SK-N-SH (cell line): ENCODE results near the gene RBP5. TPM values are rescaled to one million over a fixed set of nuclear protein-coding genes. Genes with fewer than 3 reads are reported as not detected.

Source experiments
- CTCF ChIA-PET: fragments of 300-600, 350-600 bp; formaldehyde crosslinking; extraction: SDS; loops from one replicate; lab custom pipeline; 2021; lab: Yijun Ruan, JAX
- POLR2A ChIA-PET: fragments of 350-600 bp; sonication (Branson Sonifier 250); formaldehyde crosslinking; extraction: SDS; loops from one replicate; lab custom pipeline; 2020; ENCODE audit warnings: antibody characterized with exemption, inconsistent platforms; lab: Yijun Ruan, JAX
- DNase-seq: peaks from one replicate; pipeline ENCODE4 v3.0.0; 2012
- H2AFZ ChIP-seq: fragments of 200-600 bp; sonication (generic); 2 replicates; pipeline ENCODE4 v1.8.1; 2016; ENCODE audit warnings: antibody characterized with exemption, mild to moderate bottlenecking, low read depth
- H3F3A ChIP-seq: fragments of 200-600 bp; sonication (generic); replicated peaks from 2 replicates; pipeline ENCODE3; 2016; ENCODE audit warnings: antibody characterized with exemption, mild to moderate bottlenecking; ENCODE audit not compliant: insufficient read depth
- H3K27ac ChIP-seq, 2 experiments: fragments of 200-500 bp in 1 of 2; fragments of 200-600 bp in 1 of 2; sonication (Bioruptor generic) in 1 of 2; sonication (generic), shearing (Covaris generic) in 1 of 2; 2 replicates each; pipeline versions ENCODE4 v1.5.1 to v1.6.1; 2014 to 2016; ENCODE audit warnings: low read depth in 2 of 2, inconsistent platforms in 1 of 2, low read length in 1 of 2, mild to moderate bottlenecking in 1 of 2, mixed read lengths in 1 of 2
- H3K27me3 ChIP-seq: fragments of 200-600 bp; sonication (generic), shearing (Covaris generic); 2 replicates; pipeline ENCODE4 v1.6.1; 2016; ENCODE audit warnings: mixed run types; ENCODE audit not compliant: insufficient read depth
- H3K36me3 ChIP-seq, 2 experiments: fragments of 200-500 bp in 1 of 2; fragments of 200-600 bp in 1 of 2; sonication (Bioruptor generic) in 1 of 2; sonication (generic) in 1 of 2; replicated peaks in 1 of 2; 2 replicates each; pipeline versions ENCODE3 to v1.5.1; 2014 to 2016; ENCODE audit warnings: low read length in 1 of 2, mild to moderate bottlenecking in 1 of 2; ENCODE audit not compliant: insufficient read depth in 2 of 2, control insufficient read depth in 1 of 2
- H3K4me1 ChIP-seq, 2 experiments: fragments of 200-500 bp in 1 of 2; fragments of 200-600 bp in 1 of 2; sonication (Bioruptor generic) in 1 of 2; sonication (generic), shearing (Covaris generic) in 1 of 2; 2 replicates each; pipeline versions ENCODE4 v1.5.1 to v1.6.1; 2014 to 2016; ENCODE audit warnings: low read depth in 1 of 2, low read length in 1 of 2, mixed run types in 1 of 2; ENCODE audit not compliant: insufficient read depth in 2 of 2, control insufficient read depth in 1 of 2
- H3K4me2 ChIP-seq: fragments of 200-600 bp; sonication (generic), shearing (Covaris generic); 2 replicates; pipeline ENCODE4 v1.6.1; 2017; ENCODE audit warnings: mixed run types
- H3K4me3 ChIP-seq, 2 experiments: fragments of 200-500 bp in 1 of 2; fragments of 200-600 bp in 1 of 2; sonication (Bioruptor generic) in 1 of 2; sonication (generic), shearing (Covaris generic) in 1 of 2; 2 replicates each; pipeline versions ENCODE4 v1.5.1 to v1.8.1; 2014 to 2016; ENCODE audit warnings: low read depth in 2 of 2, inconsistent platforms in 1 of 2, low read length in 1 of 2, mild to moderate bottlenecking in 1 of 2, mixed read lengths in 1 of 2, moderate library complexity in 1 of 2
- H3K79me2 ChIP-seq: fragments of 200-600 bp; sonication (generic); 2 replicates; pipeline ENCODE4 v1.8.1; 2017; ENCODE audit warnings: mild to moderate bottlenecking; ENCODE audit not compliant: insufficient read depth
- H3K9ac ChIP-seq: fragments of 200-600 bp; sonication (generic); 2 replicates; pipeline ENCODE4 v1.6.1; 2017; ENCODE audit warnings: mixed run types
- H3K9me2 ChIP-seq: fragments of 200-600 bp; sonication (generic); 2 replicates; pipeline ENCODE4 v1.6.1; 2017; ENCODE audit warnings: mixed run types
- H3K9me3 ChIP-seq: fragments of 200-600 bp; sonication (generic); 2 replicates; pipeline ENCODE4 v1.6.1; 2017; ENCODE audit warnings: mixed run types, mild to moderate bottlenecking, moderate library complexity
- H4K20me1 ChIP-seq: fragments of 200-600 bp; sonication (generic); 2 replicates; pipeline ENCODE4 v1.6.1; 2017; ENCODE audit warnings: mild to moderate bottlenecking, mixed run types; ENCODE audit not compliant: insufficient read depth
- CHD2 ChIP-seq: fragments of 150-350 bp; IDR thresholded peaks from 2 replicates; pipeline ENCODE4 v1.6.1; 2018; ENCODE audit warnings: low read length; ENCODE audit not compliant: partially characterized antibody
- EP300 ChIP-seq, 2 experiments: IDR thresholded peaks; 2 replicates each; pipeline versions ENCODE4 v1.4.0 to v1.6.1; 2012; ENCODE audit warnings: borderline replicate concordance in 1 of 2, low read depth in 1 of 2, low read length in 1 of 2
- FOXJ3 ChIP-seq: sonication (generic); formaldehyde crosslinking; IDR thresholded peaks from 2 replicates; pipeline ENCODE4 v1.5.1; 2020; ENCODE audit warnings: mild to moderate bottlenecking, missing genetic modification reagents
- FOXM1 ChIP-seq: IDR thresholded peaks from 2 replicates; pipeline ENCODE4 v1.4.0; 2012; ENCODE audit warnings: low read depth, mild to moderate bottlenecking
- MXI1 ChIP-seq: IDR thresholded peaks from 2 replicates; pipeline ENCODE4 v1.6.1; 2012; ENCODE audit warnings: mild to moderate bottlenecking, low read depth, low read length, improper control_type of control experiment
- NRF1 ChIP-seq: IDR thresholded peaks from 2 replicates; pipeline ENCODE4 v1.6.1; 2012; ENCODE audit warnings: low read depth, mild to moderate bottlenecking, low read length
- RAD21 ChIP-seq: IDR thresholded peaks from 2 replicates; pipeline ENCODE4 v1.6.1; 2012; ENCODE audit warnings: mild to moderate bottlenecking, low read length
- RXRA ChIP-seq: IDR thresholded peaks from 2 replicates; pipeline ENCODE4 v1.4.0; 2012; ENCODE audit warnings: low read depth, mild to moderate bottlenecking, borderline replicate concordance
- SIN3A ChIP-seq: IDR thresholded peaks from 2 replicates; pipeline ENCODE4 v1.6.1; 2012; ENCODE audit warnings: low read depth, mild to moderate bottlenecking, low read length, moderate library complexity, borderline replicate concordance
- SMC3 ChIP-seq: IDR thresholded peaks from 2 replicates; pipeline ENCODE4 v1.6.1; 2012; ENCODE audit warnings: low read depth, low read length, improper control_type of control experiment
- YY1 ChIP-seq: IDR thresholded peaks from 2 replicates; pipeline ENCODE4 v1.4.0; 2012; ENCODE audit warnings: low read depth, mild to moderate bottlenecking
- WGBS: methylation state at CpG from one replicate; pipeline ENCODE4 v1.1.6; 2017; ENCODE audit warnings: low lambda C conversion rate; 5-methylcytosine and 5-hydroxymethylcytosine counted together
- polyA plus RNA-seq, 3 experiments: library from polyadenylated mRNA; depleted of rRNA; stranded (reverse); fragments of >200 nt; gene quantifications; 2 replicates each; pipeline ENCODE4 v1.2.3, GENCODE V29; 2012
- TF ChIP-seq, protein P1 (sequence below): fragments of 200-600 bp; sonication (generic); IDR thresholded peaks from 2 replicates; pipeline ENCODE4 v1.6.1; 2017; ENCODE audit warnings: antibody characterized with exemption, mild to moderate bottlenecking, moderate library complexity
- TF ChIP-seq, protein P2 (sequence below): fragments of 150-350 bp; IDR thresholded peaks from 2 replicates; pipeline ENCODE4 v1.6.1; 2017; ENCODE audit warnings: antibody characterized with exemption, low read length, low read depth, borderline replicate concordance
- TF ChIP-seq, protein P3 (sequence below): IDR thresholded peaks from 2 replicates; pipeline ENCODE4 v1.6.1; 2012; ENCODE audit warnings: mild to moderate bottlenecking, low read depth, low read length, moderate library complexity
- TF ChIP-seq, protein P4 (sequence below): IDR thresholded peaks from 2 replicates; pipeline ENCODE4 v1.4.0; 2012; ENCODE audit warnings: low read depth, borderline replicate concordance

RBP5 gene
- polyA plus RNA-seq, 1 of the 3 experiments (the other 2 are of a cell fraction), result 0.12 TPM

DNA sequence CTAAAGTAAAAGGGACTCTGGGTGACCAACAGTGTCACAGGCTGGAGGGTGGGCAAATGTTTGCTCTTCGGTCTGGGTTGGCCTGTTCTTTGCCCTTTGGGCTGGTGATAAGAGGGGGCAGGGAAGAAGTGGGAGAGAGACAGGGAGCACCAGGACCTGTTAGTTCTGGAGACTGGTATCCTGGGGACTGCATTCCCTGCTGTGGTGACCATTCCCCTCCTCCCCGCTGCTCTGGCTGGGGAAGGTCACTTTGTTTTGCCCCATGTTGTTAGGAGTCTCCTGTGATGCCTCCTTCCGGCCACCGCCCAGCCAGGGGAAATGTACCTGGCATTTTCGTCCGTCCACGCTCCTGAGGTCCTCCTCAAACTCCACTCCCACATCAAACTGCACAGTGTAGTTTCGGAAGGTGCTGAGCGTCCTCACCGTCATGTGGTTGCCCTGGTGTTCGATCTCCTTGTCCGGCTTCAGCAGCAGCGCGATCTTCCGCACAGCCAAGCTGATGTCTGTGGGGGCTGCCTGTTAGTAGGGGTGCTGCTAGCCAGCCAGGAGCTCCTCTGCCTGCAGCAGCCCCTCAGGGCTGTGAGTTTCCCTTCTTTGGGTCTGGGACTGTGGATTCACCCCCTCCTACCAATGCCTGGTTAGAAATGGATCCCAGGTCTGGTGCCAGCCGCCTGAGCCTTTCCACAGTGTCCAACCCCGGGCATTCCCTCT is 618 bp downstream of the RBP5 start (continued):
- TF ChIP-seq, protein P1, sequence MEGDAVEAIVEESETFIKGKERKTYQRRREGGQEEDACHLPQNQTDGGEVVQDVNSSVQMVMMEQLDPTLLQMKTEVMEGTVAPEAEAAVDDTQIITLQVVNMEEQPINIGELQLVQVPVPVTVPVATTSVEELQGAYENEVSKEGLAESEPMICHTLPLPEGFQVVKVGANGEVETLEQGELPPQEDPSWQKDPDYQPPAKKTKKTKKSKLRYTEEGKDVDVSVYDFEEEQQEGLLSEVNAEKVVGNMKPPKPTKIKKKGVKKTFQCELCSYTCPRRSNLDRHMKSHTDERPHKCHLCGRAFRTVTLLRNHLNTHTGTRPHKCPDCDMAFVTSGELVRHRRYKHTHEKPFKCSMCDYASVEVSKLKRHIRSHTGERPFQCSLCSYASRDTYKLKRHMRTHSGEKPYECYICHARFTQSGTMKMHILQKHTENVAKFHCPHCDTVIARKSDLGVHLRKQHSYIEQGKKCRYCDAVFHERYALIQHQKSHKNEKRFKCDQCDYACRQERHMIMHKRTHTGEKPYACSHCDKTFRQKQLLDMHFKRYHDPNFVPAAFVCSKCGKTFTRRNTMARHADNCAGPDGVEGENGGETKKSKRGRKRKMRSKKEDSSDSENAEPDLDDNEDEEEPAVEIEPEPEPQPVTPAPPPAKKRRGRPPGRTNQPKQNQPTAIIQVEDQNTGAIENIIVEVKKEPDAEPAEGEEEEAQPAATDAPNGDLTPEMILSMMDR, result no peak
- TF ChIP-seq NRF1, result no peak
- TF ChIP-seq CHD2, result no peak

DNA sequence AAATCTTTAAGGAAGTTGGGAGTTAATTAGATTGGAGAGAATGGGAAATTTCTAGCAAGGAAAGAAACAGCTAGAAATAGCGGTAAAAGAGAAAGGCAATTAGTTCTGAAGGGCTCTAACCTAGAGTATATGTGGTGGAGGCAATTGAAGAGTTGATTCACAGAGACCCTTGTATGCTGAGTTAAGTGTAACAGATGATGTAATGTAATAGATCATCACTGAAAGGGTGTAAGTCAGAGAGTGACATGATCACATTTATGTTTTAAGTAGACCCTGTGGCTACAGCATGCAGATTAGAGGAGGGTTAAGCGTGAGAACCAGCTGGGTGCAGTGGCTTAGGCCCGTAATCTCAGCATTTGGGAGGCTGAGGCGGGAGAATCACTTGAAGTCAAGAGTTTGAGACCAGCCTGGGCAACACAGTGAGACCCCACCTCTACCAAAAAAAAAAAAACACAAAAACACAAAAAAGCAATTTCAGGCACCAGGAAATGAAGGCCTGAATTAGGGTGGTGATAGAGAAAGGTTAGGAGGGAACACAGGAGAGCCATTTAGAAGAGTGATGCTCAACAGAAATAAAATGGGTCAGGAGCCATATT is 3.0 kb downstream of the RBP5 start:
- Histone ChIP-seq H3K27ac (no peak overlapping the region), H4K20me1 (no peaks in the 10 kb centered on the region), H3K9ac (no peak overlapping the region), H3F3A (no peaks in the 10 kb centered on the region), H3K36me3 (no peaks in the 10 kb centered on the region), H3K4me3 (no peak overlapping the region), H3K9me2 (no peaks in the 10 kb centered on the region), H3K79me2 (no peaks in the 10 kb centered on the region), H3K4me2 (no peak overlapping the region), H3K4me1 (peaks cover 0 to 7% of the 10 kb centered on the region in 2 experiments; a peak in 1 of 4 replicates), H3K27me3 (0 out of 2 replicates have a peak, but pooled peaks cover 7% of the 10 kb centered on the region), H3K9me3 (no peaks in the 10 kb centered on the region), H2AFZ (no peak overlapping the region)
- POLR2A ChIA-PET, result no interaction called here
- CTCF ChIA-PET, result interaction anchor here (0.9 to 4.7 kb wide), 4 partner anchors 13 to 182 kb away, joined by 4 to 39 read pairs (median 9); partner anchors contain the start of genes C12orf57, C1RL and RNU7-1
- TF ChIP-seq FOXJ3 (CRISPR knock-in tag) (no peak), SMC3 (no peak), RXRA (no peak), SIN3A (no peak), FOXM1 (no peak), EP300 (IDR thresholded peaks at IDR 0.05; ENCODE audit: borderline replicate concordance in 1 of 2, low read depth in 1 of 2, low read length in 1 of 2) (no peak), YY1 (no peak), MXI1 (no peak), RAD21 (no peak)
- TF ChIP-seq, protein P2, sequence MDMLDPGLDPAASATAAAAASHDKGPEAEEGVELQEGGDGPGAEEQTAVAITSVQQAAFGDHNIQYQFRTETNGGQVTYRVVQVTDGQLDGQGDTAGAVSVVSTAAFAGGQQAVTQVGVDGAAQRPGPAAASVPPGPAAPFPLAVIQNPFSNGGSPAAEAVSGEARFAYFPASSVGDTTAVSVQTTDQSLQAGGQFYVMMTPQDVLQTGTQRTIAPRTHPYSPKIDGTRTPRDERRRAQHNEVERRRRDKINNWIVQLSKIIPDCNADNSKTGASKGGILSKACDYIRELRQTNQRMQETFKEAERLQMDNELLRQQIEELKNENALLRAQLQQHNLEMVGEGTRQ, result no peak
- TF ChIP-seq, protein P3, sequence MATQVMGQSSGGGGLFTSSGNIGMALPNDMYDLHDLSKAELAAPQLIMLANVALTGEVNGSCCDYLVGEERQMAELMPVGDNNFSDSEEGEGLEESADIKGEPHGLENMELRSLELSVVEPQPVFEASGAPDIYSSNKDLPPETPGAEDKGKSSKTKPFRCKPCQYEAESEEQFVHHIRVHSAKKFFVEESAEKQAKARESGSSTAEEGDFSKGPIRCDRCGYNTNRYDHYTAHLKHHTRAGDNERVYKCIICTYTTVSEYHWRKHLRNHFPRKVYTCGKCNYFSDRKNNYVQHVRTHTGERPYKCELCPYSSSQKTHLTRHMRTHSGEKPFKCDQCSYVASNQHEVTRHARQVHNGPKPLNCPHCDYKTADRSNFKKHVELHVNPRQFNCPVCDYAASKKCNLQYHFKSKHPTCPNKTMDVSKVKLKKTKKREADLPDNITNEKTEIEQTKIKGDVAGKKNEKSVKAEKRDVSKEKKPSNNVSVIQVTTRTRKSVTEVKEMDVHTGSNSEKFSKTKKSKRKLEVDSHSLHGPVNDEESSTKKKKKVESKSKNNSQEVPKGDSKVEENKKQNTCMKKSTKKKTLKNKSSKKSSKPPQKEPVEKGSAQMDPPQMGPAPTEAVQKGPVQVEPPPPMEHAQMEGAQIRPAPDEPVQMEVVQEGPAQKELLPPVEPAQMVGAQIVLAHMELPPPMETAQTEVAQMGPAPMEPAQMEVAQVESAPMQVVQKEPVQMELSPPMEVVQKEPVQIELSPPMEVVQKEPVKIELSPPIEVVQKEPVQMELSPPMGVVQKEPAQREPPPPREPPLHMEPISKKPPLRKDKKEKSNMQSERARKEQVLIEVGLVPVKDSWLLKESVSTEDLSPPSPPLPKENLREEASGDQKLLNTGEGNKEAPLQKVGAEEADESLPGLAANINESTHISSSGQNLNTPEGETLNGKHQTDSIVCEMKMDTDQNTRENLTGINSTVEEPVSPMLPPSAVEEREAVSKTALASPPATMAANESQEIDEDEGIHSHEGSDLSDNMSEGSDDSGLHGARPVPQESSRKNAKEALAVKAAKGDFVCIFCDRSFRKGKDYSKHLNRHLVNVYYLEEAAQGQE, result no peak
- TF ChIP-seq, protein P4, sequence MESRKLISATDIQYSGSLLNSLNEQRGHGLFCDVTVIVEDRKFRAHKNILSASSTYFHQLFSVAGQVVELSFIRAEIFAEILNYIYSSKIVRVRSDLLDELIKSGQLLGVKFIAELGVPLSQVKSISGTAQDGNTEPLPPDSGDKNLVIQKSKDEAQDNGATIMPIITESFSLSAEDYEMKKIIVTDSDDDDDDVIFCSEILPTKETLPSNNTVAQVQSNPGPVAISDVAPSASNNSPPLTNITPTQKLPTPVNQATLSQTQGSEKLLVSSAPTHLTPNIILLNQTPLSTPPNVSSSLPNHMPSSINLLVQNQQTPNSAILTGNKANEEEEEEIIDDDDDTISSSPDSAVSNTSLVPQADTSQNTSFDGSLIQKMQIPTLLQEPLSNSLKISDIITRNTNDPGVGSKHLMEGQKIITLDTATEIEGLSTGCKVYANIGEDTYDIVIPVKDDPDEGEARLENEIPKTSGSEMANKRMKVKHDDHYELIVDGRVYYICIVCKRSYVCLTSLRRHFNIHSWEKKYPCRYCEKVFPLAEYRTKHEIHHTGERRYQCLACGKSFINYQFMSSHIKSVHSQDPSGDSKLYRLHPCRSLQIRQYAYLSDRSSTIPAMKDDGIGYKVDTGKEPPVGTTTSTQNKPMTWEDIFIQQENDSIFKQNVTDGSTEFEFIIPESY, result no peak
- no peak for DNase-seq
- 71% methylated on average over 4 of the region's 4 CpGs for WGBS
